Measurements from ENCODE around the gene CDC20. TPM values are rescaled to one million over a fixed set of nuclear protein-coding genes. Genes with fewer than 3 reads are reported as not detected.

The CDC20 gene
- total RNA-seq, 1 experiment from 2014 or later = 349 TPM

- ChIA-PET CTCF (no interaction called here), POLR2A (ENCODE audit: unreplicated experiment) (no interaction called here)
- no peaks in the 10 kb centered on the region for H3K27me3 ChIP-seq (ENCODE audit: low read length)
- no peak overlapping the region for H3K4me3 ChIP-seq (ENCODE audit: low read length)
- BruUV-seq (replicated peaks) = no TSS peak
- H3K9ac ChIP-seq (ENCODE audit: low read length) = no peak overlapping the region
- intact Hi-C loops (cut with micrococcal nuclease) = no loop called here
- H3F3A ChIP-seq (ENCODE audit: low read length, unreplicated experiment) = no peaks in the 10 kb centered on the region
- no peak for TF ChIP-seq CTCF (conservative IDR thresholded peaks at IDR 0.05; ENCODE audit: low read depth, low read length)
- no peak for TF ChIP-seq EZH2 (IDR thresholded peaks at IDR 0.05; ENCODE audit: low read length, unreplicated experiment)
- no peak for TF ChIP-seq EZH2phosphoT487 (IDR thresholded peaks at IDR 0.05; ENCODE audit: borderline replicate concordance, low read length)
- H3K79me2 ChIP-seq (ENCODE audit: low read length) = no peaks in the 10 kb centered on the region
- peak overlapping the region; percentile 68 for H2AFZ ChIP-seq (ENCODE audit: low read length)
- no peak overlapping the region; the same call in 1 of the 2 replicates for H3K4me2 ChIP-seq (ENCODE audit: low read length)
- ATAC-seq (peak; percentile 40), DNase-seq (peak; percentile 57)
- no peaks in the 10 kb centered on the region for H3K36me3 ChIP-seq (ENCODE audit: low read depth, low read length)
- H3K4me1 ChIP-seq (ENCODE audit: insufficient read depth, low read length) = peaks cover 8% of the 10 kb centered on the region
- no peaks in the 10 kb centered on the region for H3K9me3 ChIP-seq (ENCODE audit: low read length)
- no peaks in the 10 kb centered on the region for H4K20me1 ChIP-seq (ENCODE audit: low read length)
- H3K27ac ChIP-seq (ENCODE audit: low read length) = no peak overlapping the region
- H3K9me2 ChIP-seq (replicated peaks; ENCODE audit: low read length) = no peaks in the 10 kb centered on the region
Measured at GRCh38 chr1:43329995-43330751, 28.6 kb upstream of the CDC20 start.

GRCh38 chr1:43331688-43332087 lies 27.1 kb upstream of the CDC20 start:
- CTCF ChIA-PET = no interaction called here
- H3K9me3 ChIP-seq (ENCODE audit: low read length) = no peaks in the 10 kb centered on the region
- H3K4me2 ChIP-seq (ENCODE audit: low read length) = no peak overlapping the region
- H2AFZ ChIP-seq (ENCODE audit: low read length) = no peak overlapping the region
- POLR2A ChIA-PET (ENCODE audit: unreplicated experiment) = no interaction called here
- H3K4me1 ChIP-seq (ENCODE audit: insufficient read depth, low read length) = peaks cover 8% of the 10 kb centered on the region
- H3K9ac ChIP-seq (ENCODE audit: low read length) = no peak overlapping the region
- H3K27me3 ChIP-seq (ENCODE audit: low read length) = no peaks in the 10 kb centered on the region
- no peak for TF ChIP-seq EZH2 (IDR thresholded peaks at IDR 0.05; ENCODE audit: low read length, unreplicated experiment)
- TF ChIP-seq EZH2phosphoT487 (IDR thresholded peaks at IDR 0.05; ENCODE audit: borderline replicate concordance, low read length) = no peak
- TF ChIP-seq CTCF (conservative IDR thresholded peaks at IDR 0.05; ENCODE audit: low read depth, low read length) = no peak
- DNase-seq = no peak
- no peaks in the 10 kb centered on the region for H3K36me3 ChIP-seq (ENCODE audit: low read depth, low read length)
- H3K9me2 ChIP-seq (replicated peaks; ENCODE audit: low read length) = no peaks in the 10 kb centered on the region
- no TSS peak for BruUV-seq (replicated peaks)
- H3K79me2 ChIP-seq (ENCODE audit: low read length) = no peaks in the 10 kb centered on the region
- intact Hi-C loops (cut with micrococcal nuclease) = no loop called here
- H3K27ac ChIP-seq (ENCODE audit: low read length) = no peak overlapping the region
- no peak for ATAC-seq
- H4K20me1 ChIP-seq (ENCODE audit: low read length) = no peaks in the 10 kb centered on the region
- H3F3A ChIP-seq (ENCODE audit: low read length, unreplicated experiment) = no peaks in the 10 kb centered on the region
- no peak overlapping the region for H3K4me3 ChIP-seq (ENCODE audit: low read length)

GRCh38 chr1:43334453-43335205 lies 24.2 kb upstream of the CDC20 start:
- H3K79me2 ChIP-seq (ENCODE audit: low read length) = no peaks in the 10 kb centered on the region
- no peak overlapping the region for H3K9ac ChIP-seq (ENCODE audit: low read length)
- BruUV-seq (replicated peaks) = no TSS peak
- no peaks in the 10 kb centered on the region for H3K9me2 ChIP-seq (replicated peaks; ENCODE audit: low read length)
- H3K4me2 ChIP-seq (ENCODE audit: low read length) = no peak overlapping the region
- H2AFZ ChIP-seq (ENCODE audit: low read length) = no peak overlapping the region
- ChIA-PET POLR2A (ENCODE audit: unreplicated experiment) (no interaction called here), CTCF (no interaction called here)
- no peaks in the 10 kb centered on the region for H3F3A ChIP-seq (ENCODE audit: low read length, unreplicated experiment)
- H3K27ac ChIP-seq (ENCODE audit: low read length) = no peak overlapping the region
- H3K4me1 ChIP-seq (ENCODE audit: insufficient read depth, low read length) = peaks cover 8% of the 10 kb centered on the region
- no peaks in the 10 kb centered on the region for H3K36me3 ChIP-seq (ENCODE audit: low read depth, low read length)
- H4K20me1 ChIP-seq (ENCODE audit: low read length) = no peaks in the 10 kb centered on the region
- no peak for TF ChIP-seq EZH2 (IDR thresholded peaks at IDR 0.05; ENCODE audit: low read length, unreplicated experiment)
- TF ChIP-seq EZH2phosphoT487 (IDR thresholded peaks at IDR 0.05; ENCODE audit: borderline replicate concordance, low read length) = no peak
- TF ChIP-seq CTCF (conservative IDR thresholded peaks at IDR 0.05; ENCODE audit: low read depth, low read length) = no peak
- DNase-seq = no peak
- no peaks in the 10 kb centered on the region for H3K9me3 ChIP-seq (ENCODE audit: low read length)
- intact Hi-C loops (cut with micrococcal nuclease) = no loop called here
- no peak overlapping the region for H3K4me3 ChIP-seq (ENCODE audit: low read length)
- ATAC-seq = no peak
- no peaks in the 10 kb centered on the region for H3K27me3 ChIP-seq (ENCODE audit: low read length)
